Stimulated activated CD4-positive, alpha-beta T cell treated with anti-CD3 and anti-CD28 coated beads, TNF-alpha, amount 100 ng/mL, for 48 hours (primary cell): ENCODE results near the gene FBLN7.
A peak's percentile ranks its signal among the peaks of the same experiment; 100 is the strongest.
"Not testable (repeated sequence)": the region's sequence is repeated elsewhere in the genome, so short reads cannot be mapped to it uniquely, and the experiment has no call there.

Experiments used
- DNase-seq, 3 donors: peaks; one replicate each; pipeline ENCODE4 v3.0.0-alpha.2; 2020; ENCODE audit warnings: low read depth in 3 of 3

The FBLN7 gene, protein sequence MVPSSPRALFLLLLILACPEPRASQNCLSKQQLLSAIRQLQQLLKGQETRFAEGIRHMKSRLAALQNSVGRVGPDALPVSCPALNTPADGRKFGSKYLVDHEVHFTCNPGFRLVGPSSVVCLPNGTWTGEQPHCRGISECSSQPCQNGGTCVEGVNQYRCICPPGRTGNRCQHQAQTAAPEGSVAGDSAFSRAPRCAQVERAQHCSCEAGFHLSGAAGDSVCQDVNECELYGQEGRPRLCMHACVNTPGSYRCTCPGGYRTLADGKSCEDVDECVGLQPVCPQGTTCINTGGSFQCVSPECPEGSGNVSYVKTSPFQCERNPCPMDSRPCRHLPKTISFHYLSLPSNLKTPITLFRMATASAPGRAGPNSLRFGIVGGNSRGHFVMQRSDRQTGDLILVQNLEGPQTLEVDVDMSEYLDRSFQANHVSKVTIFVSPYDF

DNA sequence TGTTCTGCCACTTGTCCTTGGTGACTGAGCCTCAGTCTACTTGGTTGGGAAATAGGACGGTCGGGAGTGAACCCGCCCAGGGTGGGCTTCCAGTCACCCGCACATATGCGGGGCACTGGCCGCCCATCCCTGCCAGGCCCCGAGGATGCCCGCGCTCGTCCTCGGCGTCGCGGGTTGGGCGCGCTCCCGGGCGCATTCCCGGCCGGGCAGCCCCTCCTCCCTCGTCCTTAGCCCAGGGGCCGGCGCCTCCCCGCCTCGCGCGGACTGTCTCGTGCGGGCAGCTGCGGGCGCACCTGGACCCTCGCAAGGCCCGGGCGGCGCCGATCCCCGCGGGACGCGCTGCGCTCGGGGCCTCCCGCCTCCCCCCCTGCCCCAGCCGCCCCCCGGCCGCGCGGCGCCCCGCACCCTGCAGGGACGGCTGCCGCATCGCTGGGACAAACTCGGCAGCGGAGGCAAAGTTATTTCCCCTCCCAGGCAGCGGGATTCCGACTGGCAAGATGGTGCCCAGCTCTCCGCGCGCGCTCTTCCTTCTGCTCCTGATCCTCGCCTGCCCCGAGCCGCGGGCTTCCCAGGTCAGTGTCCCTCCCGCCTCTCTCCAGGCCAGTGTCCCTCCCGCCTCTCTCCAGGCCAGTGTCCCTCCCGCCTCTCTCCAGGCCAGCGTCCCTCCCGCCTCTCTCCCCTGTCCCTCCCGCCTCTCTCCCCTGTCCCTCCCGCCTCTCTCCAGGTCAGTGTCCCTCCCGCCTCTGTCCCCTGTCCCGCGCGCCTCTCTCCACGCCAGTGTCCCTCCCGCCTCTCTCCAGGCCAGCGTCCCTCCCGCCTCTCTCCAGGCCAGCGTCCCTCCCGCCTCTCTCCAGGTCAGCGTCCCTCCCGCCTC is at the start of gene FBLN7:
Gene FBLN7 (plus strand): TSS at position 227 of the 874 bp plus-strand sequence. CDS start 271 bp downstream, at position 498.
- DNase-seq: no peak

DNA sequence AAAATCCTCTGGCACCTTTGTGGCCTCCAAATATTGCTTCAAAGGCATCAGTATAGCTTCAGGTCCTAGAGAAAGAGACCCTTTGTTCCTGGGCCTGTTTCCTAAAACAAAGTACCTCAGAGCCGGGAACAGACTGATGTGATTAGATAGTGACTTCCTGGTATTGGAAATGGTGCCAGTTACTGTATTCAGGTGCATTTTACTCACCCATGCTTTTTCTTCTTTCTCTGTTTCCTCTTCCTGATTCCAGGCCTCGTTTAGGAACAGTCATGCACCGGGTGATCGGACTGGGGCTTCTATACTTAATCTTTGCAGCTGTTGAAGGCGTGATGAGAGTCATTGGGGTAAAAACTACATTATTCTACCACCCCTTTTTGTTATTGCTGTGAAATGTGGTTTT is 48.8 kb upstream of the FBLN7 start:
- DNase-seq: no peak

DNA sequence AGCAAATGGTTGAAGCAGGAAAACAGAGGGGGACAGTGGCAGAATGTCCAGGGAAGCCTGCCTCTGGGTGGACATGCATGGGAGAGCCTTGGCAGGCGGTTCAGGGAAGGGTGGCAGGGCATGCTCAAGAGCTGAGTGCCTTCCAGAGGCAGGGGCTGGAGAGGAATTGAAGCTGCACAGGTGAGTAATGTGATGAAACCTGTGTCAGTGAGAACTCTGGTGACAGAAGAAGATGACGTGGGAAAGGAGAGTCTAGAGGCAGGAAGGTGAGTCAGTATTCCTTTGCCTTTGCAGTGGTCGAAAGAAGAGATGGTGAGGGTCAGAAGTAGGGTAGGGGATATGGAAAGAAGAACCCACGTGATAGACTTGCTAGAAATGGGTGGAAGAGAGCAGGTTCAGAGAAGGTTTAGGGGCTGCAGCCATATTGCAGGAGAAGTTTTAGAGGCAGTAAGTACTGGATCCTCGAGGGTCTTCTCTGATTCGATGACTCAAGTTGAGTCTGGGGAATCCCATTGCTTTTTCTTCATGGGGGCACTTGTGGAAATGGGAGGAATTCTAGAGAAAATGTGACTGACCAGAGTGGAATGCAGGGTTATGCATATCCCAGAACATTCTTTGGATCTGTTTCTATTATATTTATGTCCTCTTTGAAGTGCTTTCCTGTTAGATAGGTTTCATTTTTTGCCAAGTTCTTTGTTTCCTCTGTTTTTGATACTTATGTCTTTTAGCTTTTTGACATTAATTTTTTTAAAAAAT is 45.7 kb upstream of the FBLN7 start:
- no peak for DNase-seq

DNA sequence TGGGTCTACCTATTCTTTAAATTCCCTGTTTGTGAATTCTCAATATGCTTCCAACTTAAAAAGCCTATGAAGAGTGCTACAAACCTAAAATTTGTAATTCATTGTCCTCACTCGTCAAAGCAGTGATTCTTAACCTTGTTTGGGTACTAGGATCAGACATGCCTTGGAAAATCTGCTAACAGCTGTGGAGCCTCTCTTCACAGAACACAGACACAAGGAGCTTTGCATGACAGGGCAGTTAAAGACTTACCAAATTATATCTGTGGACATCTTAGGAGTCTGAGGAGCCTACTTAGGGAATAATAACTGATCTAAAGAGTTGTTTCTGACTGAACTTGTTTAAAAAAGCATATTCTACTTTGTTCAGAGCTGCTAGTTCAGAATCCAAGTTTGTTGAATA is 45.0 kb upstream of the FBLN7 start:
- DNase-seq: no peak

DNA sequence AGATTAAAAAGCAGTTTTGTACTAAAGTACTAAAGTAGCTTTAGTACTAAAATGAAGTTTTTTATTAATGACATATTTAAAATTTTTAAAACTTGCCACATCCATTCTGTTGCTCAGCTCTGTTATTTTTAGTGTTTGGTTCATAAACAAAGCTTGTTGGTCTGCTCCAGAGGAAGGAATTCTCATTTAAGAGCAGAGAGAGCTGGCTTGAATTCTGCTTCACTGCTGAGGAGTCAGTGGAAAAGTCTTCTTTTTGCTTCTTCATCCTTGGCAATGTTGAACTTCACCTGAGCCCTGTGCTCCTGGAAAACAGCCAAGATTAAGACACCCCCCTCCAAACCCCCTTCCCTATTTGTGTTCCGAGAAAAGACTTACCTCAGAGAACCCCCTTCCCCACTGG is 42.5 kb upstream of the FBLN7 start:
- no peak for DNase-seq

DNA sequence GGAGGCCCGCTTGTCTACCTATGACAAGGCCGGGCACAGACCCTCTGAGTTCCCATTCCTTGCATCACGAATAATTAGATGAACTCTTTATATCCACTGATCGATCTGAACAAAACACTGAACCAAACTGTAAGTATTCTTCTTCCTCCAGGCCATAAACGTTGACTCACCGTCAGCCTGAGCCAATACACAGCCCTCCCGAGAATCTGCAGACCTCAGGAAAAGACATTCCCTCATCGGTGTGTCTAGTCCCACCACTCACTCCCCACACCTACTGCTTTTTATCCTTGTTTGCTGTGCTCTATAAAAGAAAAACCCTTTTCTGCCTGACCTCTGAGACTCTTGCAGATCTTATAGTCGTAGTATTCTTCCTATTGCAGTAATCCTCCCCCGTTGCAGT is 42.1 kb upstream of the FBLN7 start:
- DNase-seq: no peak

DNA sequence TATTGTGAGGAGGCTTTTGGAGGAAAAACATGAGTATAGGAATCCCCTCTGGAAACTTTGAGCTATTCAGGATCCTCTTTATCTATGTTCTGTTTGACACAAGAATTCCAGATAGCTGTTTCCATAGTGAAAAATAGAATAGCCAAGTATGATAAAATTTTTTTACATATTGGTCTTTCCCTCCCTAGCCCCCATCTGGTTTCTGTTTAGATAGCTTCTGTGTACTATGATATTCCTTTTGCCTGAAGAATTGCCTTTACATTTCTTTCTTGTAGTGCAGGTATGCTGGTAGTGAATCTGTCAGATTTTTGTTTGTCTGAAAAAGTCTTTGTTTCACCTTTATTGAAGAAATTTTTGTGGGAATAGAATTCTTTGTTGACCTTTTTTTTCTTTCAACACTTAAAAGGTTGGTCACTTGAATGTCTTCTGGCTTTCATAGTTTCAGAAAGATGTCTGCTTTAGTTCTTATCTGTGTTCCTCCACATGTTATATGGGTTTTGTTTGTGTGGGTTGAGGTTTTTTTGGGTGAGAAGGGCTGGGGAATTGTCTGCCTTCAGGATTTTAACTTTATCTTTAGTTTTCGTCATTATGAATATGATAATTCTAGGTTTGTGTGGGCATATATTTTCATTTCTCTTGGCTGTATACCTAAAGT is 29.9 kb upstream of the FBLN7 start:
- no peak for DNase-seq

DNA sequence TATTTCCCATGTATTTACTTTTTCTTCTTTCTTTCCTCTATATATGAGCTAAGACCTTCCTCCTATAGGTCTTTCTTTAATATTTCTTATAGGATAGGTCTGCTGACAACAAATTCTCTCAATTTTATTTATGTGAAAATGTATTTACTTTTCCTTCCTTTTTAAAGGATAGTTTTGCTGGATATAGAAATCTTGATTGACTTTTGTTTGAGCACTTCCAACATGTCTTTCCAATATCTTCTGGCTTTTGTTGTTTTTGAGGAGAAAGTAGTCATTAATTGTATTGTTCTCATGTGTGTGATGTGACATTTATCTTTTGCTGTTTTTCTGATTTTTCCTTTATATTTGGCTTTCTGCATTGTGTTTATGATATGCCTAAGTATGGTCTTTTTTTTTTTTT is 28.9 kb upstream of the FBLN7 start:
- no peak for DNase-seq

DNA sequence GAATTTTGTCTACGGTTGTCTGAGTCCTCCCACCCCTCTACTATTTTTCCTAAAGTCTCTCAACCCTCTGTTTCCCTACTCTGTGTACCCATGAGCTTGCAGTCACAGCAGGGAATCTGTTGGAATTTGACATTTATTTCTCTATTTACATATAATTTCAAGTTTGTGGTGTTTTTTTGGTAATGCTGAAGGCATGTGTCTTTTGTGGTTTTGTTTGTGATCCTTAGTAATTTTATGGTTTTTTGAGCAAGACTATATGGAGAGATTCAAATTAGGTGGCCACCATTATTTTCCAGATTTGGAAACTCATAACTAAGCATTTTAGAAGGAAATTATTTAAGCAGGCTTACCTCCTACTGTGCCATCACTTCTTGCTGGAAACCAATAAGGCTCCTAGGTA is 27.2 kb upstream of the FBLN7 start:
- no peak for DNase-seq

DNA sequence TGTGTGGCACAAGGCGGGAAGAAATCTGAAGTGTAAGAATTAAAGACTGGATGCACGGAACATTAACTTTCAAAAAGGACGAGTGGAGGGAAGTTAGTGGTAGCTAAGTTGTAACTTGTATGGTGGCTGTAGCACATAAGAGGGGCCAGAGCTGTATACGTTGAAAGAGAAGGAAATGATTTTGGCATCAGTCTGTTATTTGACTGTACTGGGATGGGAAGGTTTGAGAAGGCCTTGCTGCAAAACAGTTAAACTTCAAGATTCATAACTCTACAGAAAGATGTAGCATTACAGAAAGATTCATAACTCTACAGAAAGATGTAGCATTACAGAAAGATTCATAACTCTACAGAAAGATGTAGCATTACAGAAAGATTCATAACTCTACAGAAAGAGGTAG is 24.8 kb upstream of the FBLN7 start:
- DNase-seq: not testable (repeated sequence)

DNA sequence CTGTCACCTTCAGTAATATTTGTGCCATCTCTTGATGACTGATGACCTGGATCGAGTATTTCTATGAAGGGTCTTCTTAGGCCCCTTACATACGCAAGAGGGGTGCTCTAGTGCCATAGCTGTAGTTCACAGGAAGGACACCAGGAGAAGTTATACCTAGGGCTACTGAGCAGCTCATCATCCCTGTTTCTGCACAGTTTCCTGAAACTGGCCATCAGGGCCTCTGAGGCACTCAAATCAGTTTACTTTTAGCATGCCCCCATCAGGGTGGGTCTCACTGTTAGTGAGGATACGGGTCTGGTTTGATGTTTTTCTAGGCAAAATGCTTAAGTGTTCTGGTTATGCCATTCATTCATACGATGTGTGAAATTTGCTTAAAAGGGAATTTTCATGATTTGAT is 20.0 kb upstream of the FBLN7 start:
- no peak for DNase-seq

DNA sequence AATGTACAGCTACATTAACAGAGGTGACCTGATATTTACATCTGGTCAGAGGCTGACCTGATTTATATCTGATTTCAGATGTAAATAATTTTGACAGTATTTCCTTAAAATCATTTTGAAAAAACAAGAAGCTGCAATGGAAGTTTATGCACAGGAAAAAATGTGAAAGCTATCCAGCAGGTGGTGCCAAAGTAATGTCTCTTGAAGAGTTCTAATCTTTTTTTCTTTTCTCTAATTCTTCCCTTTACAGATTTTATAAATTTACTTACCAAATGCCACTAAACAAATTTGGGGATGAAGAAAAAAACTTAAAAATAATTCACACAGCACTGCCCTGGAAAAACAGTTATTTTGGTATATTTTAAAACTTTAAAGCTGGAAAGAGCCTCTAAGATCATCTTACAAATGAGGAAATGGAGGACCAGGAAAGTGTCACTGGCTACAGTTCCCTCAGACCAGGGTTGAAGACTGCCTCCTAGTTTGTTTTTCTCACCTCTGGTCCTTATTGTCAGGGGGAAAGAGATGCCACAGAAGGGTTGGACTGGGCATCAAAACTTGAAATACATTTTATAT is 16.4 kb upstream of the FBLN7 start:
- peak in 1 of 3 donors; percentile 42 for DNase-seq

DNA sequence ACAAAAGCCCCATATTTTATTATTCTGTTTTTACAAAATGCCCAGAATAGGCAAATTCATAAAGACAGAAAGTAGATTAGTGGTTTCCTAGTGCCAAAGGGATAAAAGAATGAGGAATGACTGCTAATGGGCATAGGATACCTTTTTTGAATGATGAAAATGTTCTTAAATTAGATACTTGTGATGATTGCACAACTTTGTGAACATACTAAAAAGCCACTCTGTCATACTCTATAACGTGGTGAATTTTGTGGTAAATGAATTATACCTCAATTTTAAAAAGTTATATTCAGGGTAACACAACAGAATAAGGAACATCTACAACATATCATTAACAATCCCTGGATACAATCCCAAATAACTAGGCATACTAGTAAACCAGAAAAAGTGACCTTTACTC is 9.1 kb upstream of the FBLN7 start:
- DNase-seq: no peak

DNA sequence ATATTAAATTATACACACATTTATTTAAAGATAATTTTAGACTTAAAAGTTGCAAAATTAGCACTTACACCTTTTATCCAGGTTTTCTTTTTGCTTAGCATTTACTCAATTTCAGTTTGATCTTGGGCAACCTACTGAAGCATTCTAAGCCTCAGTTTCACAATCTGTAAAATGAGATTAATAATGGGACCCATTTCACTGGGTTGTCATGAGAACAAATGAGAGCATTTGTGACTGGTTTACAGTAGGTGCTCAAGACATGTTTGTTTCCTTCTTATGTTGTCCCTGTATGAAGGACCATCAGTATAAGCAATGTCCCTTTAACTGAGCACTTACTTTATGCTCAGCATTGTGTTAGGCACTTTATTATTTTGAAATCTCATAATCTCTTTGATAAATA is 4.8 kb upstream of the FBLN7 start:
- DNase-seq: no peak

DNA sequence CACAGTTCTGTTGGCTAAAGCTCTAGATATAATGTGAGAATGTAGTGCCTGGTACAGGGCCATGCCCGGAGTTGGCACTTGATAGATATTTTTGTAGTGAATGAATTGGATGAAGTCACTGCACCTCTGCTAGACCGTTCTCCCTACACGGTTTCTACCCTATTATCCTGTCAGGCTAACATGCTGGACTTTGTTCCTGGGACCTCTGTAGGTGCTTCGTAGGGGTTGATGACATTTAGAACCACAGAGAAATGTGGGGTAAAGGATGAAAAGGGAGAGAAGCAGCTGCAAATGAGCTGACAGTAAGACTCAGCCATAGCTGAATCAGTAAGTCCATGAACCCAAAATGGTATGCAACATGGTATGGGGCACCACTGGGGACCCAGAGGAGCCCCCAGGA is 4.1 kb upstream of the FBLN7 start:
- DNase-seq: no peak

DNA sequence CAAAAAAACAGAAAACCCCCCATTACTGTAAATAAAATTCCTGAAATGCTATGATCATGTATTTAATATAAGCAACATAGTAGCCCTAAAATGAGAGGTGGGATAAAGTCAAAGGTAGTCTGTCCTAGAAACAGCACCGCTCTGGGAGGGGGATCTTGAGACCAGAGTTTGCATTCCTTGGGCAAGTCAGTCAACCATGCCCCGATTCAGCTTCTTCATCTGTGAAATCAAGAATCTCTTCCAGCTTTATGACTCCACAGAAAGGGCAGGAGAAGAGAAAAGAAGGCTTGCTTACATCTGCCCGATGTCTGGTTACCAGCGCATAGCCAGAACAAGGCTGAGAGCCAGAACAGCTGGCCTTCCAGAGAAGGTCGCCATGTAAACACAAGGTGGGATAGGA is 2.1 kb upstream of the FBLN7 start:
- no peak for DNase-seq

DNA sequence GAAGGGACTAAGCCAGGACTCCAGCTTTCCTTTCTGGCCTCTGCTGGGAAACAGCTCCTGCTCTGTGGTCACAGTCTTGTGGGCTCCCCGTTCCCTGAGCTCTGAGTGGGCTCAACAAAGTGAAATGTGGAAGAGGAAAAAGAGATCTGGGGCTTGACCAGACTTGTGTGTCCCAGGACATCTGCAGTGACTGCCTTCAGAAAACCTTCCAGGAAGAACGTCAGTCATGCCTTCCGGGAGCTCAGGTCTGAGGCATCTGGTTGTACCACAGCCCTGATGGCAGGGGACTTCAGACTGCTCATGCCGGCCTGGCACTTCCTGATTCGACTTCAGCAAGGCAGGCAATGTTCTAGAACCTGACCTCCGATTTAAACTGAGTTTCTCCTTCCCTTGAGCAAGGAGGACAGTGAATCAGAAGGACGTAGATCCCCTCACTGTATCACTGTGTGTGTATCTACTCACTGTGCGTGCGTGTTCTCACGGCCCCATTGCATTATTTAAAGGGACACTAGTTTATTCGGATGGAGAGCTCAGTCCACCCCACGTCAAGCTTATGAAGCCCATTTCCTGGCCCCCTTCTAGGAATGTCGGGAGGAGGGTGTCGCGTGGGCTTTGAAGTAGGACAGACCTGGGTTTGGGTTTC is 548 bp upstream of the FBLN7 start:
- DNase-seq: no peak

DNA sequence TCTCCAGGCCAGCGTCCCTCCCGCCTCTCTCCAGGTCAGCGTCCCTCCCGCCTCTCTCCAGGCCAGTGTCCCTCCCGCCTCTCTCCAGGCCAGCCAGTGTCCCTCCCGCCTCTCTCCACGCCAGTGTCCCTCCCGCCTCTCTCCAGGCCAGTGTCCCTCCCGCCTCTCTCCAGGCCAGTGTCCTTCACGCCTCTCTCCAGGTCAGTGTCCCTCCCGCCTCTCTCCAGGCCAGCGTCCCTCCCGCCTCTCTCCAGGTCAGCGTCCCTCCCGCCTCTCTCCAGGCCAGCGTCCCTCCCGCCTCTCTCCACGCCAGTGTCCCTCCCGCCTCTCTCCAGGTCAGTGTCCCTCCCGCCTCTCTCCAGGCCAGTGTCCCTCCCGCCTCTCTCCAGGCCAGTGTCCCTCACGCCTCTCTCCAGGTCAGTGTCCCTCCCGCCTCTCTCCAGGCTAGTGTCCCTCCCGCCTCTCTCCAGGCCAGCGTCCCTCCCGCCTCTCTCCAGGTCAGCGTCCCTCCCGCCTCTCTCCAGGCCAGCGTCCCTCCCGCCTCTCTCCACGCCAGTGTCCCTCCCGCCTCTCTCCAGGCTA is 939 bp downstream of the FBLN7 start:
- DNase-seq: not testable (repeated sequence)

DNA sequence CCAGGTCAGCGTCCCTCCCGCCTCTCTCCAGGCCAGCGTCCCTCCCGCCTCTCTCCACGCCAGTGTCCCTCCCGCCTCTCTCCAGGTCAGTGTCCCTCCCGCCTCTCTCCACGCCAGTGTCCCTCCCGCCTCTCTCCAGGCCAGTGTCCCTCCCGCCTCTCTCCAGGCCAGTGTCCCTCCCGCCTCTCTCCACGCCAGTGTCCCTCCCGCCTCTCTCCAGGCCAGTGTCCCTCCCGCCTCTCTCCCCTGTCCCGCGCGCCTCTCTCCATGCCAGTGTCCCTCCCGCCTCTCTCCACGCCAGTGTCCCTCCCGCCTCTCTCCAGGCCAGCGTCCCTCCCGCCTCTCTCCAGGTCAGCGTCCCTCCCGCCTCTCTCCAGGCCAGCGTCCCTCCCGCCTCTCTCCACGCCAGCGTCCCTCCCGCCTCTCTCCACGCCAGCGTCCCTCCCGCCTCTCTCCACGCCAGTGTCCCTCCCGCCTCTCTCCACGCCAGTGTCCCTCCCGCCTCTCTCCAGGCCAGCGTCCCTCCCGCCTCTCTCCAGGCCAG is 1.5 kb downstream of the FBLN7 start:
- DNase-seq: not testable (repeated sequence)

DNA sequence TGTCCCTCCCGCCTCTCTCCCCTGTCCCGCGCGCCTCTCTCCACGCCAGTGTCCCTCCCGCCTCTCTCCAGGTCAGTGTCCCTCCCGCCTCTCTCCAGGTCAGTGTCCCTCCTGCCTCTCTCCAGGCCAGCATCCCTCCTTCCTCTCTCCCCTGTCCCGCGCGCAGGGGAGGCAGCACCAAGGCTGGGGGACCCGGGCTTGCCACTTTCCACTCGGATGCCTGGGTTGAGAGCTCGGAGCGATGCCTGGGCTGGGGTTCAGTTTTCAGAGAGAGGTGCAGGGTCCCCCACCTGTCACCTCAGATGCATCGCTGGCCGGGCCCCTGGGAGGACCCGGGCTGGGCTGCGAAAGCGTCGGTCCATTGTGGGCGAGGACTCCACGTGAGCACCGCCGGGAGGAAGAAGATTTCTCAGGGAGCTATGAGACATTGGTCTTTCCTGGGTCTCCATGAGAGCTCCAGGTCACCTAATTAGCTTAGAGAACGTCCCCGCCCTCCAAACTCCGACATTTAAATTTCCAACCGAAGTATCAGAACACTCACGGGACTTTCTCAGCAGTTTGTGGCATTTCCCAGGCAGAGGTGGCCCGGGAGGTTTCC is 2.1 kb downstream of the FBLN7 start:
- no peak for DNase-seq
